NCI-H524 treated with DMSO at 0.1 percent for 48 hours (cell line): ENCODE measurements around the gene ADD3.
"Not testable (repeated sequence)": the region's sequence is repeated elsewhere in the genome, so short reads cannot be mapped to it uniquely, and the experiment has no call there.

Experiments used
- DNase-seq: peaks from one replicate; lab custom pipeline; 2025; lab: John Stamatoyannopoulos, UW

ADD3 gene

DNA sequence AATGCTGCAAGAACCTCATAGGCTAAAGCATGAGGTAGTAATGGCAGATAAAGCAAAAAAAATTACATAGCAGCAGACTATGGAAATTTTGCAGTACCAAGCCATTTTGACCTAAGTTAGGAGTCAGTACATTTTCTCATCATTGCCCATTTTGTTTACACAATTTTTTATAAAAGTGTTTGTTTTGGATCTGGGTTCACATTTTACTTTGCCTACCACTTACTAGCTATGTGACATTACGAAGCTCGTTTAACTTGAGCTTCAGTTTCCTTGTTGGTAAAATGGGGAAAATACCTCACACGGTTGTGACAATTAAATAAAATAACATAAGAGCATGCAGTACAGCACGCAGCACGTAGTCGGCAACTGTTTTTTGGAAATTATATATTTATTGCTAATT is 99.6 kb downstream of the ADD3 start:
- no peak for DNase-seq

DNA sequence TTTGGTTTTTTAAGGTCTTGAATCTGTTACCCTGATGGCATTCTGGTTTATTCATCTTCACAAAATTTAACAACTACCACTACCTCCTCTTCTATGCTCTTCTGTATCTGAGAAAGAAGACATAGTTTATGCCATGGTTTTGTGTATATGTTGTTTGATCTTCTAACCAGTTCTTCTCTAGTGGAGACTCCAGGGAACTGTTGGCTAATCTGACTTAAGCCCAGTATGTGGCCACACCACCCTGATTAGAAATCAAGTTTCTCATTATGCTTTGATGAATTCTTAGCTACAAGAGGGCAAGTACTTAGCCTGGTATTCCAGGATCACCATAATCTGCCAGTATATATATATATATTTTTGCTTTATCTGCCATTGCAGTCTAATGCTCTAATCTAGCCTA is 100.1 kb downstream of the ADD3 start:
- DNase-seq = no peak

GRCh38 chr10:110109511-110109910 is 101.7 kb downstream of the ADD3 start:
- DNase-seq = no peak

DNA sequence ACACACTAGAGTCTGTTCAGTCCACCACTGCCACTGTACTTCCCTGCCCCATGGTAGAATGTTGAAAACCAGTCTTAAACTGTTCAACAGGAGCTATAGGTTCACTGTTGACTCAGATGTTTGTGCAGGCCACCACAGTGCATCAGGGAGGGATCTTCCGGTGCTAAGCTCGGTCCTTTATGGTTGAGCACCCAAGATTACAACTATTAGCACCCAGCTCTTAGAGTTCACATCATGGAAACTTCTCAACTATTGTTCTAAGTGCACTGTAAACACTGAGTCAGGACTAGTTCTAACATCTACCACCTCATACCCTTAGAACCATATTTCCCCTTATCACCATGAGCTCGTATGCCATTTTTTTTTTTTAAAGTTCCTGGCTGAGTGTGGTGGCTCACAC is 102.6 kb downstream of the ADD3 start:
- no peak for DNase-seq

DNA sequence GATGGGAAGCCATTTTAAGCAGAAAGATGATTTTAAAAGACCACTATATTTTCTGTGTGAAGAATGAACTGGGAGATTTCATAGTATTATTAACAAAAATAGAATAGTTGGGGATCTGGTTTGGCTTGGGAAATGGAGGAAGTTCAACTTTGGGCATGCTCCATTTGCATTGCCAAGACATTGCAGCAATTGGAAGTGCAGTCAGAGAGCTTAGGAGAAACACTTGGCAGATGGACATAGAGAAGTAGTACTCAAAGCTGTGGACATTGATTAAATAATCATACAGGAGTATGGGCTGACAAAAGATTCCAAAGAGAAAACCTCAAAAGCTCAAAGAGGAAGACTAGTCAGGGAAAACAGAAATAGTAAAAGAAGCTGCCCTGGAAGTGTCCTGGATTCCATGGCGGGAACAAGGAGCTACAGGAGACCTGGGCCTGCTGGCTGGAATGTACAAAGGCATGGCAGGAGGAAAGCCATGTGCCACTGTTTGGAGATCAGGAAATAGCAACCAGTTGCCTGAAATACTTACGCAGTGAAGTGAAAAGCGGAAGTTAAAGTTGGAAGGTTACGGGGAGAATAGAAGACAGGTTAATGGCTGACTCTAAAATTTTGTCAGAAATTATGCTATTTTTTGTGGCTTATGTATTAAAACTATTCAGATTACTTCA is 106.0 kb downstream of the ADD3 start:
- no peak for DNase-seq

- not testable (repeated sequence) for DNase-seq
These were observed 106.9 kb downstream of the ADD3 start for GRCh38 chr10:110114668-110115067.

GRCh38 chr10:110115784-110116520 is 108.2 kb downstream of the ADD3 start:
- no peak for DNase-seq

- DNase-seq = no peak
These were observed 111.3 kb downstream of the ADD3 start for GRCh38 chr10:110118891-110119621.

- DNase-seq = no peak
These were observed 115.8 kb downstream of the ADD3 start for GRCh38 chr10:110123594-110123993.

DNA sequence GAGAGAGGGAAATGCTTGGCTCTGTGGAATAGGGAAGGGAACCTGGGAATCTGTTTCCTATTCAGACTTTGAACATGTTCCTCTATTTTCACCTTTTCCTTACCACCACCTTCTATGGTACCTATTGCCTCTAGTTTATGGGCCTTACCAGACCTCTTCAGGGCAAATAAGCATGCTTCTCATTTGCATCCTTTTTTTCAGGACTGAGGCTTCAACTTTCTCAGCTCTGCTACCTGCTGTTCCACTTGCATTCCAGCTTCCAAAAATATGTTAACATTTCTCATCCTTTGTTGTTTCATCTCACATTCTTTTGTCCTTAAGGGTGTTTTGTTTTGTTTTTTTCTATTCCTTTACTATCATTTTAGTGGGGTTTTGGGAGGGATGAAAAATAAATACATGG is 121.7 kb downstream of the ADD3 start:
- no peak for DNase-seq

GRCh38 chr10:110134917-110135316 is 127.1 kb downstream of the ADD3 start:
- no peak for DNase-seq

DNA sequence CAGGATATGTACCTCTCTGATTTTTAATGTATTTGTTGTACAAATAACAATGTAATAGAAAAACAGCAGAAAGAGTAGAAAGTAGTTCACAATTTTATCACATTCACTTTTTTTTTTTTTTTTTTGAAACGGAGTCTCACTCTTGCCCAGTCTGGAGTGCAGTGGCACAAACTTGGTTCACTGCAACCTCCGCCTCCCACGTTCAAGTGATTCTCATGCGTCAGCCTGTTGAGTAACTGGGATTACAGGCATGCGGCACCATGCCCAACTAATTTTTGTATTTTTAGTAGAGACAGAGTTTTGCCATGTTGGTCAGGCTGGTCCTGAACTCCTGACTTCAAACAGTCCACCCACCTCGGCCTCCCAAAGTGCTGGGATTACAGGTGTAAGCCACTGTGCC is 128.1 kb downstream of the ADD3 start:
- not testable (repeated sequence) for DNase-seq

DNA sequence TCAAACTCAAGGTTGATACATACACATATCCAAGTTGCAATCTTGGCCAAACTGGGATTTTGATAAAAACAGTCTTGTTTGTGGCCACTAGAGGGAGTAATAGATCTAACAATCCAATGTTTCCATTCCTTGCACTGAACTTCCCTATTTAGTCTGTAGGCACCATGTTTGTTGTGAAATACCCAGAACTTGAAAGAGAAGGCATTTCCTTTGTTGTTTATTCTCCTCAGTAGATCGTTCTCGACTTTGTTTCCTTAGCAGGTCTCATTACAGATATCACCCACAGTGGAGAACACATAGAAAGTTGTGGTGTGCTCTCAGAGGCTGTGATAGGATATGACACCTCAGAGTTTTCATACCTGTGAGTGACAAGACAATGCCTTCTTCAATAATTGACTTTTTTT is 129.4 kb downstream of the ADD3 start:
- no peak for DNase-seq

DNA sequence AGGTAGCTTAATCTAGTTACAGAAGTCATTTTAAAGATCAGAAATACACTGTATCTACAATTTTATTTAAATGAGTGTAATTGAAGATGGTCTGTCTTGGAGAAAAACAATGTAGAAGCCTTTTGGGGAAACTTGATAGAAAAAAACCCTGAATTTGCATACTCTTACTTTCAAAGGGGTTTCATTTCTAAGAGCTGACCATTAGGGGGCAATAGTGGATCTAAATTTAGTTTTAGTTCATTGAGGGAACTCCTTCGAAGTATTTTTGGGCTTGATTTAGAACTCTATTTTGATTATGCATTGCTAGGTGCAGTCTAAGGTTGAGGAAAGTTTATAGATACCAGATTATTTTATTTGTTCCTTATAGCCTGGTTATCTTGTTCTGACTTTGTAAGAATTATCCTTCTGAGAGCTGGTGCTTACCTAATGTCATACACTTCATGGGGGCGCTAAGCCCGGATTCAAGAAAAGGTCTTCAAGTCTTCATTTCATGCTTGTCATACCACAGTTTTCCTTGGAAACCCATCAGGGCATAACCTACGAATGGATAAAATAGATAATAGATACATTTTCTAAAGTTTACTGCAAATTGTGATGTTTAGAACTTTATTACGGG is 130.5 kb downstream of the ADD3 start:
- DNase-seq = peak; percentile 2

- no peak for DNase-seq
These were observed 133.4 kb downstream of the ADD3 start for GRCh38 chr10:110141185-110141584.

- DNase-seq = no peak
These were observed 134.3 kb downstream of the ADD3 start for GRCh38 chr10:110141871-110142635.

DNA sequence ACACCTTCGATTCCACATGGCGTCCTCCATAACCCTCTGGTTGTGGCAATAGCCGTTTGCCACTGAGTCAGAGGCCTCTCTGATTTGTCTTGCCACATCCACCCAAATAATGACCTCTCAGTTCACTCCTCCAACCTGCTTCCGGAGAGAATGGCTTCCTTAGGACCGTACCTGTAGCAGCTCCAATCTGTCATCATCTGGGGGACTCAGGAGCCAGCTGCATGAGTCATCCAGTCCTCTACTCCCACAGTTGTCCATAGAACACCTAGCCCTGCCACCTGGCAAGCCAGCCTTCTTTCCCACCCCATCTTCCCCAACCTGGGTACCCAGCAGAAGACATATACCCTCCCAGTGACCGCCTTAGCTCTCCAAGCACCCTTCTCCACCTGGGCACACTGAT is 135.2 kb downstream of the ADD3 start:
- no peak for DNase-seq

DNA sequence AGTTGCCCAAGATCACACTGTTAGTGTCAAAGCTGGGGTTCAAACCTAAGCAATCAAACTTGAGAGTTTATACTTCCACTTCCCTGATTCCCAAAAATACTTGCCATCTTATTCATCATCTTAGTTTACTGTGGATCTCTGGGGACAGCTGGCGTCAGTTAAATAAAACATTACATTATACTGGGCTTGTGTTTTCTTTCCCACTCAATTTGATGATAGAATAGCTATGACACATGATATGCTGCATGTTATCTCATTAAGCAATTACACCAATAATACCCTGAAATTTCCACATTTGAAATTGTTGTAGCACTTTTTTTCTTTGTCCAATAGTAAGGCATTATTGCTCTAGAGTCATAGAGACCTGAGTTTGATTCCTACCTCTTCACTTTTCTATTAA is 136.7 kb downstream of the ADD3 start:
- DNase-seq = no peak

DNA sequence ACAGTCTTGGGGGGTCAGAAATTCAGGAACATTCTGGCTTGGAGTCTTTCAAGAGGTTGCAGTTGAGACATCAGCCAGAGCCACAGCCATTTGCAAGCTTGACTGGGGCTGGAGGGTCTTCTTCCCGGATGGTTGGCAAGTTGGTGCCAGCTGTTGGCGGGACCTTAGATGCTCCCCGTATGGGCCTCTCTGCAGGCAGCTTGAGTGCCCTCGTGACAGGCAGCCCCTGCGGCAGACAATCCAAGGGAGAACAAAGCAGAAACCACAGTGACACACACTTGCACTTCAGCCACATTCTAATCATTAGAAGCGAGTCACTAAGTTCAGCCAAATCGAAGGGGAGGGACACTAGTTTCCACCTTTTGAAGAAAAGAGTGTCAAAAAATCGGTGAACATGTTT is 140.2 kb downstream of the ADD3 start:
- peak; percentile 6 for DNase-seq

GRCh38 chr10:110149259-110149658 is 141.5 kb downstream of the ADD3 start:
- DNase-seq = no peak

- no peak for DNase-seq
These were observed 142.3 kb downstream of the ADD3 start for GRCh38 chr10:110150046-110150445.

GRCh38 chr10:110150981-110151380 is 143.2 kb downstream of the ADD3 start:
- DNase-seq = no peak
